Heart left ventricle (tissue), 16 donors: Measurements from ENCODE around the gene NFYA. TPM values are rescaled to one million over a fixed set of nuclear protein-coding genes. Genes with fewer than 3 reads are reported as not detected.

Experiments
- ATAC-seq, 4 donors: fragments of 200-7000 bp; cut with Tn5 transposase; one replicate each; pipeline ENCODE4 v1.9.1; 2020 to 2022; ENCODE audit warnings: moderate library complexity in 4 of 4, mild to moderate bottlenecking in 3 of 4, moderate number of reproducible peaks in 1 of 4
- DNase-seq, 5 donors: peaks; one replicate each; pipeline ENCODE4 v3.0.0-alpha.2; 2020
- H3K27ac ChIP-seq, 12 donors: fragments of 200-600 bp; sonication (generic) in 4 of 12; one replicate each; pipeline versions ENCODE4 v1.5.0 to v1.8.0; 2016 to 2022; ENCODE audit warnings: mild to moderate bottlenecking in 2 of 12
- H3K27me3 ChIP-seq, 9 donors: fragments of 200-600 bp; sonication (generic) in 2 of 9; one replicate each; pipeline versions ENCODE4 v1.5.1 to v1.8.0; 2016 to 2022; ENCODE audit warnings: mild to moderate bottlenecking in 3 of 9
- H3K36me3 ChIP-seq, 9 donors: fragments of 200-600 bp; sonication (generic) in 2 of 9; one replicate each; pipeline versions ENCODE4 v1.5.0 to v1.8.0; 2018 to 2022; ENCODE audit warnings: mild to moderate bottlenecking in 2 of 9
- H3K4me1 ChIP-seq, 12 donors: fragments of 200-600 bp; sonication (generic) in 4 of 12; one replicate each; pipeline versions ENCODE4 v1.5.0 to v1.8.0; 2016 to 2022; ENCODE audit warnings: mild to moderate bottlenecking in 3 of 12
- H3K4me3 ChIP-seq, 12 donors: fragments of 200-600 bp; sonication (generic) in 4 of 12; one replicate each; pipeline versions ENCODE4 v1.5.0 to v1.8.0; 2017 to 2022; ENCODE audit warnings: mild to moderate bottlenecking in 9 of 12, moderate library complexity in 4 of 12
- H3K9me3 ChIP-seq, 12 donors: fragments of 200-600 bp; sonication (generic) in 4 of 12; one replicate each; pipeline versions ENCODE4 v1.5.0 to v1.8.0; 2016 to 2022; ENCODE audit warnings: mild to moderate bottlenecking in 1 of 12
- CTCF ChIP-seq, 12 donors: fragments of 200-600 bp; sonication (generic) in 4 of 12; IDR thresholded peaks; one replicate each; pipeline versions ENCODE4 v1.5.0 to v1.8.0; 2018 to 2022; ENCODE audit warnings: antibody characterized with exemption in 12 of 12, mild to moderate bottlenecking in 5 of 12
- POLR2A ChIP-seq, 2 donors: fragments of 450-650 bp; IDR thresholded peaks; one replicate each; pipeline ENCODE4 v1.6.1; 2017; ENCODE audit warnings: antibody characterized with exemption in 2 of 2, mild to moderate bottlenecking in 2 of 2, moderate library complexity in 2 of 2
- WGBS, 4 donors: extraction: QIAGEN DNeasy Blood & Tissue Kit in 2 of 4; methylation state at CpG; one replicate each; pipeline versions ENCODE4 v1.1.5 to v1.1.7; 2013 to 2018; 5-methylcytosine and 5-hydroxymethylcytosine counted together
- intact Hi-C, 10 donors: fragments of 100-400 bp; cut with DNase I; formaldehyde crosslinking; loops; one replicate each; pipeline versions ENCODE4 v1.11.1 to v1.14.2; 2022
- polyA plus RNA-seq, 2 donors: library from polyadenylated mRNA; stranded (reverse); fragments of 200-250 nt; gene quantifications; one replicate each; pipeline ENCODE4 v1.2.3, GENCODE V29; 2013
- total RNA-seq, 9 donors: library from RNA; depleted of rRNA in 2 of 9; stranded (reverse); fragments of >200 nt in 2 of 9; fragmentation: NEBNext Ultra II Directional in 3 of 9; extraction: Animal tissue kit (Norgen Biotek cat#: 25700) in 3 of 9; gene quantifications; one replicate each; pipeline versions ENCODE4 v1.1.0 to v1.2.4, GENCODE V29; 2016 to 2023
- donor health status: ischemic (EF 13 %, LVEDD 7.1; RV severe dilation, severe dysfunction).
- donor health status: healthy with polysubstance abuse.
- donor health status: DM: no; HTN: yes; CAD: no.
- donor health status: DM: no; HTN: no; CAD: no.
- donor health status: ischemic (EF 25% LVEDD 6.9; RV normal size, moderate dysfunction).
- donor health status: ischemic (EF 25% LVEDD 5.7; RV mildly dilated, moderate dysfunction).
- donor health status: healthy.
- donor health status: DM: yes; HTN: yes; CAD: no.
- donor health status: ischemic (EF 35%, LVEDD 5.7; RV mildly dilated, moderate dysfunction).
- donor health status: nonischemic (EF 11% LVEDD 7.7; RV severe dilation, severe dysfunction).
- donor health status: DM: yes; HTN: yes; CAD: no.
- donor health status: PGD.
- donor health status: ischemic (EF 29% LVEDD 5.4; RV normal size, mild dysfunction).
- donor health status: nonischemic (EF 23%, LVEDD 6.1; RV moderate dilation, normal function).

NFYA gene
- total and polyA plus RNA-seq, 11 donors = 4.3 to 12.5 (median 9.5) TPM

GRCh38 chr6:41040940-41041536, 31.7 kb upstream of the NFYA start:
- ATAC-seq (no peak), DNase-seq (no peak)

GRCh38 chr6:41042226-41043055, 30.3 kb upstream of the NFYA start, which contains the start of gene TSPO2:
TSPO2 (plus strand) TSS chr6:41042467; CDS start chr6:41042986, 519 bp downstream.
- no peaks in the 10 kb centered on the region for H3K36me3 ChIP-seq
- 74 to 82% (median 81%) methylated on average over 10 of the region's 10 CpGs for WGBS, 4 donors
- no peaks in the 10 kb centered on the region for H3K9me3 ChIP-seq
- intact Hi-C loops = no loop called here
- H3K4me1 ChIP-seq = peaks cover 0 to 7% (median 0%) of the 10 kb centered on the region in 12 donors
- ATAC-seq (no peak), DNase-seq (no peak)
- H3K4me3 ChIP-seq = no peak within 1 kb of the TSS
- H3K27me3 ChIP-seq = no peaks in the 10 kb centered on the region
- TF ChIP-seq CTCF (IDR thresholded peaks at IDR 0.05) (no peak), POLR2A (IDR thresholded peaks at IDR 0.05) (no peak)
- no peak within 1 kb of the TSS for H3K27ac ChIP-seq

More at GRCh38 chr6:41040940-41041536, 31.7 kb upstream of the NFYA start:
- TF ChIP-seq POLR2A (IDR thresholded peaks at IDR 0.05) = no peak
- TF ChIP-seq CTCF (IDR thresholded peaks at IDR 0.05) = no peak
- Histone ChIP-seq H3K27me3 (no peaks in the 10 kb centered on the region), H3K4me3 (no peak overlapping the region), H3K27ac (no peak overlapping the region), H3K4me1 (peaks cover 0 to 7% (median 0%) of the 10 kb centered on the region in 12 donors), H3K36me3 (no peaks in the 10 kb centered on the region), H3K9me3 (no peaks in the 10 kb centered on the region)
- intact Hi-C loops = no loop called here
- 88 to 97% (median 92%) methylated on average over 1 of the region's 1 CpG for WGBS, 4 donors

GRCh38 chr6:41043151-41043550, 29.6 kb upstream of the NFYA start:
- H3K27me3 ChIP-seq = no peaks in the 10 kb centered on the region
- DNase-seq = no peak
- no peaks in the 10 kb centered on the region for H3K36me3 ChIP-seq
- no peak overlapping the region for H3K4me3 ChIP-seq
- TF ChIP-seq CTCF (IDR thresholded peaks at IDR 0.05) (no peak), POLR2A (IDR thresholded peaks at IDR 0.05) (no peak)
- WGBS, 4 donors = 95 to 100% (median 97%) methylated on average over 3 of the region's 3 CpGs
- no peaks in the 10 kb centered on the region for H3K9me3 ChIP-seq
- ATAC-seq = no peak
- no peak overlapping the region for H3K27ac ChIP-seq
- intact Hi-C loops = no loop called here
- peaks cover 0 to 7% (median 0%) of the 10 kb centered on the region in 12 donors for H3K4me1 ChIP-seq

- intact Hi-C loops = no loop called here
- Histone ChIP-seq H3K27ac (no peak overlapping the region), H3K4me3 (no peak overlapping the region), H3K27me3 (no peaks in the 10 kb centered on the region), H3K4me1 (peaks cover 0 to 27% (median 6%) of the 10 kb centered on the region in 12 donors), H3K36me3 (no peaks in the 10 kb centered on the region), H3K9me3 (no peaks in the 10 kb centered on the region)
- ATAC-seq = no peak
- 62 to 73% (median 71%) methylated on average over 5 of the region's 5 CpGs for WGBS, 4 donors
- DNase-seq = no peak
- TF ChIP-seq POLR2A (IDR thresholded peaks at IDR 0.05) (no peak), CTCF (IDR thresholded peaks at IDR 0.05) (no peak)
These were observed 27.1 kb upstream of the NFYA start for GRCh38 chr6:41045664-41046063.
